Measurements from ENCODE around the gene SIDT1. TPM values are rescaled to one million over a fixed set of nuclear protein-coding genes. Genes with fewer than 3 reads are reported as not detected.

SIDT1 gene
- total RNA-seq, 1 donor from 2014 or later = 0.92 TPM

DNA sequence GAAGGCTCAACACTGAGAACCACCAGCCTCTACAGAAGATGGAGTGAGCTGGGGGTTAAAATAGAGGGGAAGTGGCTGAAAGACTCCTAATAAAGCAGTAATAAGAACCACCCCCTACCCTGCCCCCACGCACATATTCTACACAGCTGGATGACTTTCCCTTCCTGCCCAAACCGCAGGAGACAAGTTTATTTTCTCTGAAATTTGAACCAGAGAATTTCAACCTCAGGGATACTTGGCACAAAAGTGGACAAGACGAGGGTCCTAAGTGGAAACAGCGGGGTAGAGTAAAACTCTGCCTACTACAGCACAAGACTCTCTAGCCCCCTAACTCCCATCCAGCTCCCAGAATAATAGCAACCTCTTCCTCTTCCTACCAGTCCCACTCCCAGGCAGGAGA, 135.7 kb downstream of the SIDT1 start:
- peaks cover 34% of the 10 kb centered on the region for H3K4me1 Mint-ChIP-seq (ENCODE audit: unreplicated experiment)
- DNase-seq (ENCODE audit: low spot score) = no peak
- H3K4me3 Mint-ChIP-seq (ENCODE audit: unreplicated experiment) = no peak overlapping the region
- H3K9me3 Mint-ChIP-seq (ENCODE audit: unreplicated experiment) = no peaks in the 10 kb centered on the region
- H3K27me3 Mint-ChIP-seq (ENCODE audit: unreplicated experiment) = no peaks in the 10 kb centered on the region
- TF ChIP-seq, protein P1, sequence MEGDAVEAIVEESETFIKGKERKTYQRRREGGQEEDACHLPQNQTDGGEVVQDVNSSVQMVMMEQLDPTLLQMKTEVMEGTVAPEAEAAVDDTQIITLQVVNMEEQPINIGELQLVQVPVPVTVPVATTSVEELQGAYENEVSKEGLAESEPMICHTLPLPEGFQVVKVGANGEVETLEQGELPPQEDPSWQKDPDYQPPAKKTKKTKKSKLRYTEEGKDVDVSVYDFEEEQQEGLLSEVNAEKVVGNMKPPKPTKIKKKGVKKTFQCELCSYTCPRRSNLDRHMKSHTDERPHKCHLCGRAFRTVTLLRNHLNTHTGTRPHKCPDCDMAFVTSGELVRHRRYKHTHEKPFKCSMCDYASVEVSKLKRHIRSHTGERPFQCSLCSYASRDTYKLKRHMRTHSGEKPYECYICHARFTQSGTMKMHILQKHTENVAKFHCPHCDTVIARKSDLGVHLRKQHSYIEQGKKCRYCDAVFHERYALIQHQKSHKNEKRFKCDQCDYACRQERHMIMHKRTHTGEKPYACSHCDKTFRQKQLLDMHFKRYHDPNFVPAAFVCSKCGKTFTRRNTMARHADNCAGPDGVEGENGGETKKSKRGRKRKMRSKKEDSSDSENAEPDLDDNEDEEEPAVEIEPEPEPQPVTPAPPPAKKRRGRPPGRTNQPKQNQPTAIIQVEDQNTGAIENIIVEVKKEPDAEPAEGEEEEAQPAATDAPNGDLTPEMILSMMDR (IDR thresholded peaks at IDR 0.05; ENCODE audit: unreplicated experiment) = no peak
- H3K27ac Mint-ChIP-seq (ENCODE audit: unreplicated experiment) = peak overlapping the region; percentile 80
- no peaks in the 10 kb centered on the region for H3K36me3 Mint-ChIP-seq (ENCODE audit: low read depth, unreplicated experiment)

DNA sequence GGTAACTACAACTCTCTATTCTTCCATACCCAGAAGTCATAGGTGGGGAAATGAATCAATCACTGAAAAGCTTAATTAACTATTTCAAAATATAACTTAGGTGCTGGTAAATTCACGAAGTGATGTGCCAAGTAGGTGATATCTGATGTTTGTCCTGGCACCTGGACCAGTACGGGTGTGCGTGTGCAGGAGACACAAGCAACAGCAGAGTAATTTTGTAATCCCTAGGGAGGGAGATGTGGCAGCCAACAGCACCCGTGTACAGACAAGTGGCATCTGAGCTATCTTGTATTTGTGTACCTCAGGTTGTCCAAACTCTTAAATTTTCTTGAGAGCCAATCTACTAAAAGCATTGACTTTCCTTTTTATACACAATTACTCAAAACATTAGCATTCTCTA, 141.2 kb downstream of the SIDT1 start:
- TF ChIP-seq, protein P1 (IDR thresholded peaks at IDR 0.05; ENCODE audit: unreplicated experiment) = no peak
- Mint-ChIP-seq H3K36me3 (ENCODE audit: low read depth, unreplicated experiment) (peaks cover 16% of the 10 kb centered on the region), H3K27me3 (ENCODE audit: unreplicated experiment) (no peaks in the 10 kb centered on the region), H3K9me3 (ENCODE audit: unreplicated experiment) (no peaks in the 10 kb centered on the region), H3K27ac (ENCODE audit: unreplicated experiment) (no peak overlapping the region), H3K4me3 (ENCODE audit: unreplicated experiment) (no peak overlapping the region), H3K4me1 (ENCODE audit: unreplicated experiment) (peaks cover 14% of the 10 kb centered on the region)
- no peak for DNase-seq (ENCODE audit: low spot score)

DNA sequence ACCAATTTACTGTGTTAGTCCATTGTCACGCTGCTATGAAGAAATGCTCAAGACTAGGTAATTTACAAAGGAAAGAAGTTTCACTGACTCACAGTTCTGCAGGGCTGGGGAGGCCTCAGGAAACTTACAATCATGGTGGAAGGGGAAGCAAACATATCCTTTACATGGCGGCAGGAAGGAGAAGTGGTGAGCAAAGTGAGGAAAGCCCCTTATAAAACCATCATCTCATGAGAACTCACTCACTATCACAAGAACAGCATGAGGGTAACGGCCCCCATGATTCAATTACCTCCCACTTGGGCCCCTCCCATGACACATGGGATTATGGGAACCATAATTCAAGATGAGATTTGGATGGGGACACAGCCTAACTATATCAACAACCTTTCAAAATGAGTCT, 143.9 kb downstream of the SIDT1 start:
- TF ChIP-seq, protein P1 (IDR thresholded peaks at IDR 0.05; ENCODE audit: unreplicated experiment) = no peak
- H3K36me3 Mint-ChIP-seq (ENCODE audit: low read depth, unreplicated experiment) = peaks cover 16% of the 10 kb centered on the region

DNA sequence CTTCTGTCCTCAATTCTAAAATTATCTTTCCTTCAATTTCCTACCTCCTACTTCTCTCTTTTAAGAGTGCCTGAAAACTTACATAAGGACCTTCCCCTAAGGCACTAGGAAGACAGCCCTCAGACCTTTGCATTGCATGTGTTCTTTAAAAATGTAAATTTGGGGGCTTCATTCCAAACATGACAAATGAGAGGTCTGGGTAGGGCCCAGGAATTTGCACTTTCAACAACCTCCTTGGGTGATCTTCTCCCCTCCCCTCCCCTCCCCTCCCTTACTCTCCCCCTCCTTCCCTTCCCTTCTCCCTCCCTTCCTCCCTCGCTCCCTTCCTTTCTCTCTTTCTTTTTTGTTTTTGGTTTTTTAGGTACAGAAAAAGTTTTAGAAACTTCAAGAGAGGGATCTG, 145.4 kb downstream of the SIDT1 start:
- Mint-ChIP-seq H3K4me3 (ENCODE audit: unreplicated experiment) (no peak overlapping the region), H3K4me1 (ENCODE audit: unreplicated experiment) (peaks cover 3% of the 10 kb centered on the region), H3K27ac (ENCODE audit: unreplicated experiment) (no peak overlapping the region), H3K27me3 (ENCODE audit: unreplicated experiment) (no peaks in the 10 kb centered on the region), H3K36me3 (ENCODE audit: low read depth, unreplicated experiment) (peaks cover 16% of the 10 kb centered on the region), H3K9me3 (ENCODE audit: unreplicated experiment) (no peaks in the 10 kb centered on the region)
- TF ChIP-seq, protein P1 (IDR thresholded peaks at IDR 0.05; ENCODE audit: unreplicated experiment) = no peak
- no peak for DNase-seq (ENCODE audit: low spot score)

More for the DNA sequence above, 143.9 kb downstream of the SIDT1 start:
- H3K27me3 Mint-ChIP-seq (ENCODE audit: unreplicated experiment) = no peaks in the 10 kb centered on the region
- peak overlapping the region; percentile 40 for H3K4me3 Mint-ChIP-seq (ENCODE audit: unreplicated experiment)
- no peaks in the 10 kb centered on the region for H3K9me3 Mint-ChIP-seq (ENCODE audit: unreplicated experiment)
- no peak overlapping the region for H3K27ac Mint-ChIP-seq (ENCODE audit: unreplicated experiment)
- H3K4me1 Mint-ChIP-seq (ENCODE audit: unreplicated experiment) = peaks cover 3% of the 10 kb centered on the region
- no peak for DNase-seq (ENCODE audit: low spot score)

DNA sequence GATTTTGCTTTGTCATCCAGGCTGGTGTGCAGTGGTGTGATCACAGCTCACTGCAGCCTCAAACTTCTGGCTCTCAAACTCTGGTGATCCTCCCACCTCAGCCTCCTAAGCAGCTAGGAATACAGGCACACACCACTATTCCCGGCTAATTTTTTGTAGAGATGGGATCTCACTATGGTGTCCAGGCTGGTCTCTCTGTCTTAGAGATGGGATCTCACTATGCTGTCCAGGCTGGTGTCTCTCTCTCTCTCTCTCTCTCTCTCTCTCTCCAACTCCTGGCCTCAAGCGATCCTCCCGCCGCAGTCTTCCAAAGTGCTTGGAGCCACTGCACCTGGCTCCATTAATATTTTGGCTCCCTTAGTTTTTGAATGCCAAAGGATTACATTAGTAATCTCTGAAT, 146.4 kb downstream of the SIDT1 start:
- peaks cover 16% of the 10 kb centered on the region for H3K36me3 Mint-ChIP-seq (ENCODE audit: low read depth, unreplicated experiment)
- H3K4me3 Mint-ChIP-seq (ENCODE audit: unreplicated experiment) = no peak overlapping the region
- no peak for DNase-seq (ENCODE audit: low spot score)

More for the DNA sequence above, 146.4 kb downstream of the SIDT1 start:
- no peaks in the 10 kb centered on the region for H3K9me3 Mint-ChIP-seq (ENCODE audit: unreplicated experiment)
- no peaks in the 10 kb centered on the region for H3K27me3 Mint-ChIP-seq (ENCODE audit: unreplicated experiment)
- peaks cover 3% of the 10 kb centered on the region for H3K4me1 Mint-ChIP-seq (ENCODE audit: unreplicated experiment)
- TF ChIP-seq, protein P1 (IDR thresholded peaks at IDR 0.05; ENCODE audit: unreplicated experiment) = no peak
- no peak overlapping the region for H3K27ac Mint-ChIP-seq (ENCODE audit: unreplicated experiment)

Small RNA genes lying within 50 kb of the gene (microRNA-seq; reads per million reads assigned to microRNA genes)
- 1.3 reads per million, percentile 18 among the genes with 10 or more reads in this experiment for gene MIR4446 (ENCODE audit: unreplicated experiment)

Other genes starting within 250 kb of the SIDT1 start
- 1.7 TPM for gene CFAP44, start 91.1 kb upstream of the SIDT1 start, total RNA-seq (ENCODE audit: unreplicated experiment)
- 8.6 TPM for gene SPICE1, start 17.4 kb upstream of the SIDT1 start, total RNA-seq (ENCODE audit: unreplicated experiment)
- 15.4 TPM for gene USF3, start 164.1 kb downstream of the SIDT1 start, total RNA-seq (ENCODE audit: unreplicated experiment)
- 76.7 TPM for gene NAA50, start 213.7 kb downstream of the SIDT1 start, total RNA-seq (ENCODE audit: unreplicated experiment)
- 71.3 TPM for gene ATP6V1A, start 214.5 kb downstream of the SIDT1 start, total RNA-seq (ENCODE audit: unreplicated experiment)

Measured in endothelial cell (in vitro differentiated cells).